Endothelial cell of umbilical vein (primary cell): Measurements from ENCODE around the gene SRBD1. TPM values are rescaled to one million over a fixed set of nuclear protein-coding genes. Genes with fewer than 3 reads are reported as not detected.

Source experiments
- BruUV-seq: library from RNA; stranded (reverse); fragments of 400-500 nt; replicated peaks from 2 replicates; lab custom pipeline; 2021; lab: Mats Ljungman, UMichigan
- CTCF ChIA-PET: fragments of 300-600, 350-600 bp; sonication (Branson Sonifier 250); formaldehyde crosslinking; loops from one replicate; lab custom pipeline; 2021; ENCODE audit warnings: antibody characterized with exemption, inconsistent platforms; lab: Charles Lee
- POLR2A ChIA-PET: fragments of 300-600, 350-600 bp; sonication (Branson Sonifier 250); formaldehyde crosslinking; loops from one replicate; lab custom pipeline; 2021; ENCODE audit warnings: antibody characterized with exemption, inconsistent platforms; lab: Charles Lee
- DNase-seq: peaks from one replicate; pipeline ENCODE4 v3.0.0-alpha.2; 2011; ENCODE audit warnings: low read depth, low spot score
- FAIRE-seq: peaks from 2 replicates; lab custom pipeline; 2011; peaks lifted over from hg19 to GRCh38; lab: Jason Lieb, UNC
- H2AFZ ChIP-seq: 2 replicates; pipeline ENCODE4 v1.6.0; 2012; ENCODE audit warnings: low read depth, low read length, control low read depth, inconsistent platforms
- H3K27ac ChIP-seq: 2 replicates; pipeline ENCODE4 v1.5.1; 2011; ENCODE audit warnings: low read depth, mild to moderate bottlenecking, control low read depth, low read length, moderate library complexity; ENCODE audit not compliant: insufficient read depth
- H3K27me3 ChIP-seq, 2 experiments: 2 replicates each; pipeline versions ENCODE4 v1.6.0 to v1.6.1; 2011; ENCODE audit warnings: low read length in 2 of 2, mixed read lengths in 1 of 2; ENCODE audit not compliant: control insufficient read depth in 2 of 2, insufficient read depth in 2 of 2
- H3K36me3 ChIP-seq, 2 experiments: 2 replicates in 1 of 2; 3 replicates in 1 of 2; pipeline ENCODE4 v1.5.1; 2011; ENCODE audit warnings: low read length in 2 of 2, mild to moderate bottlenecking in 1 of 2, moderate library complexity in 1 of 2; ENCODE audit not compliant: control insufficient read depth in 2 of 2, insufficient read depth in 2 of 2; ENCODE audit errors: extremely low read depth in 1 of 2
- H3K4me1 ChIP-seq: 3 replicates; pipeline ENCODE4 v1.5.1; 2011; ENCODE audit warnings: mild to moderate bottlenecking, low read length; ENCODE audit not compliant: control insufficient read depth, insufficient read depth; ENCODE audit errors: extremely low read depth
- H3K4me2 ChIP-seq: 2 replicates; pipeline ENCODE4 v1.6.1; 2011; ENCODE audit warnings: low read length, control low read depth, mixed read lengths; ENCODE audit not compliant: insufficient read depth
- H3K4me3 ChIP-seq, 3 experiments: fragments of 200-600 bp in 1 of 3; sonication (generic), shearing (Covaris generic) in 1 of 3; replicated peaks in 1 of 3; 2 replicates each; pipeline ENCODE4 v1.5.1; 2011 to 2016; ENCODE audit warnings: control low read depth in 3 of 3, low read length in 3 of 3, mild to moderate bottlenecking in 2 of 3, inconsistent platforms in 1 of 3, low read depth in 1 of 3, moderate library complexity in 1 of 3; ENCODE audit not compliant: insufficient read depth in 1 of 3
- H3K79me2 ChIP-seq: 2 replicates; pipeline ENCODE4 v1.6.0; 2012; ENCODE audit warnings: low read length, inconsistent platforms; ENCODE audit not compliant: control insufficient read depth, insufficient read depth
- H3K9ac ChIP-seq: replicated peaks from 2 replicates; pipeline ENCODE3; 2011; ENCODE audit warnings: low read length, control low read depth; ENCODE audit not compliant: insufficient read depth; ENCODE audit errors: extremely low read depth
- H3K9me1 ChIP-seq: replicated peaks from 3 replicates; pipeline ENCODE4 v1.6.0; 2011; ENCODE audit warnings: mild to moderate bottlenecking, low read length; ENCODE audit not compliant: control insufficient read depth, insufficient read depth; ENCODE audit errors: extremely low read depth
- H3K9me3 ChIP-seq: replicated peaks from 2 replicates; pipeline ENCODE4 v1.5.1; 2012; ENCODE audit warnings: low read length, inconsistent platforms; ENCODE audit not compliant: control insufficient read depth, insufficient read depth
- H4K20me1 ChIP-seq: replicated peaks from 2 replicates; pipeline ENCODE3; 2011; ENCODE audit warnings: mild to moderate bottlenecking, low read length; ENCODE audit not compliant: control insufficient read depth, insufficient read depth; ENCODE audit errors: extremely low read depth
- EZH2 ChIP-seq: IDR thresholded peaks from 2 replicates; pipeline ENCODE4 v1.6.1; 2012; ENCODE audit warnings: borderline replicate concordance, low read depth, mild to moderate bottlenecking, moderate library complexity, low read length, inconsistent platforms; ENCODE audit not compliant: severe bottlenecking
- FOS ChIP-seq: IDR thresholded peaks from 2 replicates; pipeline ENCODE4 v1.6.1; 2011; ENCODE audit warnings: mild to moderate bottlenecking, low read length, moderate library complexity, borderline replicate concordance; ENCODE audit not compliant: insufficient read depth
- GATA2 ChIP-seq: IDR thresholded peaks from 2 replicates; pipeline ENCODE4 v1.7.0; 2011; ENCODE audit warnings: low read depth, mild to moderate bottlenecking, moderate library complexity, mixed read lengths, low read length; ENCODE audit not compliant: insufficient read length, insufficient read depth
- JUN ChIP-seq: IDR thresholded peaks from 2 replicates; pipeline ENCODE4 v1.6.1; 2011; ENCODE audit warnings: borderline replicate concordance, low read depth; ENCODE audit not compliant: insufficient read length, insufficient read depth
- MYC ChIP-seq: IDR thresholded peaks from one replicate; pipeline ENCODE4 v1.6.1; 2011; ENCODE audit warnings: mild to moderate bottlenecking, low read depth, low read length
- POLR2A ChIP-seq: IDR thresholded peaks from 2 replicates; pipeline ENCODE4 v1.6.1; 2012; ENCODE audit warnings: low read depth, mild to moderate bottlenecking, control low read depth, low read length
- POLR2AphosphoS5 ChIP-seq: IDR thresholded peaks from 2 replicates; pipeline ENCODE4 v1.6.1; 2012; ENCODE audit warnings: low read depth, mild to moderate bottlenecking, control low read depth, low read length, moderate library complexity; ENCODE audit not compliant: insufficient read depth
- dilution Hi-C: fragments of 300-500 bp; cut with MboI; formaldehyde crosslinking; loops from one replicate; pipeline ENCODE4 v1.15.0; 2019; ENCODE audit warnings: low sequenced_read_pairs; ENCODE audit not compliant: extremely low pct_ligation_motif_present
- intact Hi-C: fragments of 100-400 bp; cut with micrococcal nuclease; formaldehyde crosslinking; loops from one replicate; pipeline ENCODE4 v1.10.0; 2022
- polyA plus RNA-seq, 4 experiments: library from polyadenylated mRNA; depleted of rRNA in 3 of 4; stranded (reverse) in 3 of 4; unstranded in 1 of 4; fragments of >200 nt; gene quantifications; 2 replicates each; pipeline versions ENCODE4 v1.2.1 to v1.2.3, GENCODE V29; 2011 to 2012; ENCODE audit warnings: missing spikeins in 1 of 4
- total RNA-seq: library from RNA; stranded (reverse); gene quantifications from 2 replicates; pipeline ENCODE4 v1.2.3, GENCODE V29; 2021
- TF ChIP-seq, protein P1 (sequence below): IDR thresholded peaks from 2 replicates; pipeline ENCODE4 v1.6.1; 2011; ENCODE audit not compliant: insufficient read depth, insufficient read length
- TF ChIP-seq, protein P2 (sequence below), 2 donors: IDR thresholded peaks; 1 replicate in 1 of 2; 2 replicates in 1 of 2; pipeline ENCODE4 v1.5.1; 2011; ENCODE audit warnings: low read length in 2 of 2, mild to moderate bottlenecking in 2 of 2, moderate library complexity in 2 of 2, control low read depth in 1 of 2, inconsistent platforms in 1 of 2, low read depth in 1 of 2; ENCODE audit not compliant: insufficient read depth in 1 of 2; ENCODE audit errors: extremely low read depth in 1 of 2

SRBD1 gene
- total and polyA plus RNA-seq, 2 donors (not counting 3 experiments of a cell fraction or from before 2014, with no cell fraction given): 3.7 to 12.5 TPM

DNA sequence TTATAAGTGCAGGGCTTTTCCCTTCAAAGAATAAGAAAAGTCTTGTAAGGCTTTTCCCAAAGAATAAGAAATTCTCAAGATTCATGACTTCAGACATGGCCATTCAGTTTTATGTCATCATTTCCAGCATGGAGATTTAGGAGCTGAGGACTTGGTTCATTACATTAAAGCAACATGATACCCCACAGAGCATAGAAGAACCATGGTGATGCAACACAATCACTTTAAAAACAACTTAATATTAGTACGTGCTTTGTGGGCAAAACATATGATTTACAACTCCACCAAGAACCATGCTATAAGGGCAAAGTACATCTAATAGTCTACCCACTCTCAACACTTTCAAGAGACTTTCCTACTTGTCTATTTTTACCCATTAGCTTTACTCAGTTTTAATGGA lies 214.4 kb downstream of the SRBD1 start:
- TF ChIP-seq EZH2 (no peak), MYC (no peak), JUN (no peak), POLR2A (no peak), POLR2AphosphoS5 (no peak), FOS (no peak), GATA2 (no peak)
- TF ChIP-seq, protein P1, sequence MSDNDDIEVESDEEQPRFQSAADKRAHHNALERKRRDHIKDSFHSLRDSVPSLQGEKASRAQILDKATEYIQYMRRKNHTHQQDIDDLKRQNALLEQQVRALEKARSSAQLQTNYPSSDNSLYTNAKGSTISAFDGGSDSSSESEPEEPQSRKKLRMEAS: no peak
- TF ChIP-seq, protein P2, sequence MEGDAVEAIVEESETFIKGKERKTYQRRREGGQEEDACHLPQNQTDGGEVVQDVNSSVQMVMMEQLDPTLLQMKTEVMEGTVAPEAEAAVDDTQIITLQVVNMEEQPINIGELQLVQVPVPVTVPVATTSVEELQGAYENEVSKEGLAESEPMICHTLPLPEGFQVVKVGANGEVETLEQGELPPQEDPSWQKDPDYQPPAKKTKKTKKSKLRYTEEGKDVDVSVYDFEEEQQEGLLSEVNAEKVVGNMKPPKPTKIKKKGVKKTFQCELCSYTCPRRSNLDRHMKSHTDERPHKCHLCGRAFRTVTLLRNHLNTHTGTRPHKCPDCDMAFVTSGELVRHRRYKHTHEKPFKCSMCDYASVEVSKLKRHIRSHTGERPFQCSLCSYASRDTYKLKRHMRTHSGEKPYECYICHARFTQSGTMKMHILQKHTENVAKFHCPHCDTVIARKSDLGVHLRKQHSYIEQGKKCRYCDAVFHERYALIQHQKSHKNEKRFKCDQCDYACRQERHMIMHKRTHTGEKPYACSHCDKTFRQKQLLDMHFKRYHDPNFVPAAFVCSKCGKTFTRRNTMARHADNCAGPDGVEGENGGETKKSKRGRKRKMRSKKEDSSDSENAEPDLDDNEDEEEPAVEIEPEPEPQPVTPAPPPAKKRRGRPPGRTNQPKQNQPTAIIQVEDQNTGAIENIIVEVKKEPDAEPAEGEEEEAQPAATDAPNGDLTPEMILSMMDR (IDR thresholded peaks at IDR 0.05; ENCODE audit: extremely low read depth in 1 of 2, insufficient read depth in 1 of 2, low read depth in 1 of 2, low read length in 2 of 2): no peak
- Histone ChIP-seq H3K4me1 (no peaks in the 10 kb centered on the region), H3K27me3 (no peaks in the 10 kb centered on the region), H3K9me1 (no peaks in the 10 kb centered on the region), H3K9me3 (no peaks in the 10 kb centered on the region), H3K9ac (no peak overlapping the region), H3K79me2 (no peaks in the 10 kb centered on the region), H3K4me2 (no peak overlapping the region), H2AFZ (no peak overlapping the region), H3K27ac (no peak overlapping the region), H3K36me3 (no peaks in the 10 kb centered on the region), H3K4me3 (no peak overlapping the region), H4K20me1 (no peaks in the 10 kb centered on the region)
- dilution Hi-C loops: no loop called here
- intact Hi-C loops: no loop called here
- DNase-seq (no peak), FAIRE-seq (peak; percentile 62)
- ChIA-PET POLR2A (no interaction called here), CTCF (interaction anchor here (1.7 kb wide), 1 partner anchor 14 kb away, joined by 3 read pairs; no protein-coding TSS in a partner anchor)
- no TSS peak for BruUV-seq
